Measurements from ENCODE around the gene STYX.
"Not testable (repeated sequence)": the region's sequence is repeated elsewhere in the genome, so short reads cannot be mapped to it uniquely, and the experiment has no call there.

The STYX gene

DNA sequence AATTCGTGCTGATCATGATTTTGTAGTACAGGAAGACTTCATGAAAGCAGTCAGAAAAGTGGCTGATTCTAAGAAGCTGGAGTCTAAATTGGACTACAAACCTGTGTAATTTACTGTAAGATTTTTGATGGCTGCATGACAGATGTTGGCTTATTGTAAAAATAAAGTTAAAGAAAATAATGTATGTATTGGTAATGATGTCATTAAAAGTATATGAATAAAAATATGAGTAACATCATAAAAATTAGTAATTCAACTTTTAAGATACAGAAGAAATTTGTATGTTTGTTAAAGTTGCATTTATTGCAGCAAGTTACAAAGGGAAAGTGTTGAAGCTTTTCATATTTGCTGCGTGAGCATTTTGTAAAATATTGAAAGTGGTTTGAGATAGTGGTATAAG, 2.5 kb upstream of the STYX start:
- DNase-seq: not testable (repeated sequence)

- not testable (repeated sequence) for DNase-seq
These were observed 931 bp upstream of the STYX start for GRCh38 chr14:52729035-52729434.

- DNase-seq: no peak
These were observed 411 bp upstream of the STYX start for GRCh38 chr14:52729585-52729924.

DNA sequence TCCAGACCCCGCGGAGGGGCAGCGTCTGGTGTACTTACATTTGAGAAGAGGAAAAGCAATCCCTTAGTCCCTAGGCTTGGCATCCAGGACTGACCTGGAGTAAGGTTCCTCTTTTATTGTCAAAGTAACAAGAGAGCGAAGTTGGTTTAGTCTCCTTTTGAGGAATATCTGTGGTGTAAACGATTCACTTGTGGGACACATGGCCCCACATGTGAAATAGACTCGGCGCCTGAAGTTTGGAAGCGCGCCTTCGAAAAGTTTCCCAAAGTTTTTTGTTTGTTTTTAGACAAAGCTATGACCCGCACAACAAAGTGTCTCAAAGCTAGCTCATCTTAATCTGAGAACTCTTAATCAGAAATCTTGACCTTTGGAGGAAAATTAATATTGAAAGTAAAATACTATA, 744 bp downstream of the STYX start:
- DNase-seq: no peak

- DNase-seq: no peak
These were observed 3.9 kb downstream of the STYX start for GRCh38 chr14:52733824-52734223.

DNA sequence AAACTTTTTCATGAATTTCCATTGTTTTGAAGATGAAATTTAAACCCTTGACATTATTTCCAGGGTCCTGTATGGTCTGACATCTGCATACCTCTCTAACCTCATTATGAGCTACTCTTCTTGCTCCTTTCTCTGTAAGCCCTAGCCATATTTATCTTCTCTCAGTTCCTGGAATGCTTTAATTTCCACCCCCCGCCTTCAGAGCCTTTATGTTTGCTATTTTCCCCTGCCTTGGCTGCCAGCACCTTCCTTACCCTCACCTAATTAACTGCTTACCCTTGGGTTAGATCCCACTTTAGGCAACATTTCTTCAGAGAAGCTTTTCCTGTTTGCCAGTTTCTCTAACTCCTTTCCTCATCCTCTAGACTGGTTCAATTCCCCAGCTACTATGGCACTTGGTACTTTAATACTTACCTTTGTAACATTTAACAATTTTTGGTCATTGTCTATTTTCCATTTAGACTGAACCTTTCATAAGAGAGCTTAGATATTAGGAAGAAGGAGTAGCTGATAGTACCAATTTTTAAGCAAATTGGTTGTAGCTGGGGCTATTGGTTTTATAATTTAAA, 6.0 kb downstream of the STYX start:
- no peak for DNase-seq

- DNase-seq: no peak
These were observed 8.4 kb downstream of the STYX start for GRCh38 chr14:52738409-52738808.

DNA sequence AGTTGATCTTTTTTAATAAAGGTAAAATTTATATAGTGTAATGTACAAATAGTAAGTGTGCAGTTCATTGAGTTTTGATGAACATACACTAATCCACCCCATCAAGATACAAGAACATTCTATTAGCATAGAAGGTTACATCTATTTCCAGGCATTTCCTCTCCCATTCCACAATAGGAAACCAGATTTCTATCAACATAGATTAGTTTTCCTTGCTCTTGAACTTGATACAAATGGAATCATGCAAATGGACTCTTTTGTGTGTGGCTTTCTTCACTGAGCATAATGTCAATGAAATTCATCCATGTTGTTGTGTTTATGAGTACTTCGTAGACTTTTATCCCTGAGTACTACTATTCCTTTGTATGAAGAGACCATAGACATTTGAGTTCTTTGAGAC, 10.8 kb downstream of the STYX start:
- DNase-seq: no peak

DNA sequence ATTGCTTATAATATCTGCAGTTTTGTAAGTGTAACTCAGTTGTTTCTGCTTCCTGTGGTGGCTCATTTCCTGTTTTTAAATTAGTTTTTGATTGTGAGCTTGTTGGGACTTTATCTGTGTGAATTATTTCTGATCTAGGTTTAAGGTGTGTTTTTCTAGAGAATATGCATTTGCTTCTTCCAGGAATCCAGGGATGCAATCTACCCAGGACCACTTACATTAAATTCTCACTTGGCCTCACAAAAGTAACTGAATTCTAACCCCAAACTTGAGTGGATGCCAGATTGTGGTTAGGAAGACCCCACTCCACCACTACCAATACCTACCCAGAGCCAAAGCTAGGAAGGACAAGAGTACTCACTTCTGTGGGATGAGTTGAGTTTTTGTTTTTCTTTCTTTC, 11.9 kb downstream of the STYX start:
- no peak for DNase-seq

- DNase-seq: no peak
These were observed 18.8 kb downstream of the STYX start for GRCh38 chr14:52748647-52749292.

DNA sequence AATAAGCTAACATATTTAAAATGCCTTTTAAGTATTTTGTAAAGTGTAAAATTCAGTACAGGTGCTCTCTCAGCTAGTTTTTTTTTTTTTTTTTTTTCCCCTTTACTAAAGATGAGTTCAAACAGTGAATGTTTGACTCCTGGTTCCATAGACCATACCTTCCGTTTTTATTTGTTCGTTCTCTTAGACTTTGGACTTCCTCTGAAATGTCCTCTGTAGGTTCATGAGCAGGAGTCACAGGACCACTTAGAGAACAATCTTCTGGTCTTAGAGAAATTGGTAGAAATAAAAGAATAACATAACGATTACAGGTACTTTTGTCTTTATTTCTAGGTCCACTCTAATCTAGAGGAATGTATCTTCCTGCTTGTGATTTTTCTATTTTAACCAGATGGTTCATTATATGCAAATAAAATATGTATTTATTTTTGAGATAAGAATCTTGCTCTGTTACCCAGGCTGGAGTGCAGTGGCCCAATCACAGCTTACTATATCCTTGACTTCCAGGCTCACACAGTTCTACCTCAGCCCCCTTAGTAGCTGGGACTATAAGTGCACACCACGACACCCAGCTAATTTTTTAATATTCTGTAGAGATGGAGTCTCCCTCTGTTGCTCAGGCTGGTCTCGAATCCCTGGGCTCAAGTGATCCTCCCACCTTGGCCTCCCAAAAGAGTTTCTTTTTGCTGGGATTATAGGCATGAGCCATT, 25.8 kb downstream of the STYX start:
- no peak for DNase-seq

DNA sequence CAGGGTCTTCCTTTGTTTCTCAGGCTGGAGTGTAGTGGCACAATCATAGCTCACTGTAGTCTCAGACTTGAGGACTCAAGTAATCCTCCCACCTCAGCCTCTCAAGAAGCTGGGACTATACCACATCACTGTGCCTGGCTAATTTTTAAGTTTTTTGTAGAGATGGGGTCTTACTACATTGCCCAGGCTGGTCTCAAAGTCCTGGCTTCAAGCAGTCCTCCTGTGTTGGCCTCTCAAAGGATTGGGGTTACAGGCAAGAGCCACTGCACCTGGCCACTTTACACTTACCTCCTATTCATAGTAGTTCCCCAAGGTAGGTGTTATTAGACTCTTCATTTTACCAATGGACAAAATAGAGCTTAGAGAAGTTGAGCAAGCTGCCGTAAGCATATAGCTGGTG, 29.2 kb downstream of the STYX start:
- DNase-seq: no peak

DNA sequence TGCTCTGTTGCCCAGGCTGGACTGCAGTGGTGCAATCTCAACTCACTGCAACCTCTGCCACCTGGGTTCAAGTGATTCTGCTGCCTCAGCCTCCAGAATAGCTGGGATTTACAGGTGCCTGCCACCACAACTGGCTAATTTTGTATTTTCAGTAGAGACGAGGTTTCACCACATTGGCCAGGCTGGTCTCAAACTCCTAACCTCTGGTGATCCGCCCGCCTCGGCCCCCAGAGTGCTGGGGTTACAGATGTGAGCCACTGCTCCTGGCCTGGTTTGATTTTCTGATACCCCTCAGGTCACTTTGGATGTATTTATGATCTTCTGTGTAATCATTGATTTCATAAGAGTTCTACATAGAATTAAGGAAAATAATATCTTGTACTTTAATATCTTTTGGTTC, 33.0 kb downstream of the STYX start:
- DNase-seq: not testable (repeated sequence)

DNA sequence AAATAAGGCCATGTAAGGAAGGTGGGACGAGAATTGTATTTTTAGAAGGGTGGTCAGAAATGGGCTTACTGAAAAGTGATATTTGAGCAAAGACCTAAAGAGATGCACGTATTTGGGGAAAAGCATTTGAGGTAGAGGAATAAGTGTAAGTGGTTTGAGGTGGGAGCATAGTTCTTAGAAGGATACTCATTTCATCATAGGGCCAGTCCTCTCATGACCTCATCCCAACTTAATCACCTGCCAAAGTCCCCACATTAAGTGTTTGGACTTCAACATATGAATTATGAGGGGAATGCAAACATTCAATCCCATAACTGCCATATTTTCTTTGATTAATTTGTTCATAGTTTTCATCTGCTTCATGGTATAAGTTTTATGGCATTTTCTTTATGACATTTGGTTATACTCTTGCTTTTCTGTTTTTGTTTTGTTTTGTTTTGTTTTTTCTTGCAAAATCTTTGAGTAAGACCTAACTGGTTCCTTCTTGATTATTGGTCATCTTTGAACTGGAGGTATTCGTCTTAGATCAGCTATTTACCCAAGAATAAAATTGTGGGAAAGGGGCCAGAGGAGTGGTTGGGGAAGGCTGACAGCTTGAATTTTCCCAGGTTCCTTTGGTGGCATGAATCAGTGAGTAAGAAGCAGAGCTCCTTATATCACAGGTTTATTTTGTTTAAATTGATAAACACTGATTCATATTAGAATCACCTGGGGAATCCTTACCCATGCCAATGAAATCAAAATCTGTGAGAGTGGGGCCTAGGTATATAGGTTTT, 37.3 kb downstream of the STYX start:
- DNase-seq: no peak

DNA sequence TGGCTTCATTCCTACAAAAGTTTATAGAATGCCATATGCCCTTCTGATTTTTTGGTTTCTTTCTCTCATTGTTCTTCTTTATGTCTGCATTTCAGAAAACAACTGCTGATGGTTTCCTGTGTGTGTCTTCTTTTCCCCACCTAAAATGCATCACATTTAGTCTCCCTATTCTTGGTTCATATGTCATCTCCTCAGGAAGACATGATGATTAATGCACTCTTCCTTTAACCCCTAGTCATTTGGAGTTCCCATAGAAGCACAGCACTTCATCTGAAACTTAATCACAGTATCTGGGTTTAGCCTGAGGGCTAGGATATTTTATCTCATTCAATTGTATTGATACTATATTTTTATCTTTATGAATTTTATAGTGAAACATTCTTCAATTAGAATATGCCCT, 39.9 kb downstream of the STYX start:
- no peak for DNase-seq

DNA sequence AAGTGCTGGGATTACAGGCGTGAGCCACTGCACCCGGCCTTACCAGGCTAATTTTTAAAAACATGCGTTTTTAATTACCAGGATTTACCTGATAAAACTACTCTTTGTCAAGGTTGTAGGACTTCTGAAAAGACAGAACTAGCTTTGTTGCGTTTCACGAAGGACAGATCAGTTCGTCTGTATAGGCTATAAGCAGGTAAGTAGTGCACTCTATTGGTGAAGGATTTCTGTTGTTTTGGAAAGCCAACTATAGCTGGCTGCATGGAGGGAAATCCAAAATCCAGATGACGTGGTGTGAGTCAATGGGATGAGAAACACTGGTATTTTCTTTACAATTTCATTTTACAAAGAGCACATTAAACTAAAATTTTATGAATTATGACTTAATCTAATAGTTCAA, 46.9 kb downstream of the STYX start:
- DNase-seq: no peak

DNA sequence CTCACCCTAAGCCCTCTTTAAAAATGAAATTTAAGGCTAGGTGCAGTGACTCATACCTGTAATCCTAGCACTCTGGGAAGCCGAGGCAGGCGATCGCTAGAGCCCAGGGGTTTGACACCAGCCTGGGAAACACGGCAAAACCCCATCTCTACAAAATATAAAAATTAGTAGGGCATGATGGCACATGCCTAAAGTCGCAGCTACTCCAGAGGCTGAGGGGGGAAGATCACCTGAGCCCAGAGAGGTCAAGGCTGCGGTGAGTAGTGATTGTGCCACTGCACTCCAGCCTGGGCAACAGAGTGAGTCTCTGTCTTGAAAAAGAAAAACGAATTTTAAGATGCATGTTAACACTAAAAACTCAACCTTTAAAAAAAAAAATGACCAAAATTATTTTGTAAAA, 48.7 kb downstream of the STYX start:
- no peak for DNase-seq

DNA sequence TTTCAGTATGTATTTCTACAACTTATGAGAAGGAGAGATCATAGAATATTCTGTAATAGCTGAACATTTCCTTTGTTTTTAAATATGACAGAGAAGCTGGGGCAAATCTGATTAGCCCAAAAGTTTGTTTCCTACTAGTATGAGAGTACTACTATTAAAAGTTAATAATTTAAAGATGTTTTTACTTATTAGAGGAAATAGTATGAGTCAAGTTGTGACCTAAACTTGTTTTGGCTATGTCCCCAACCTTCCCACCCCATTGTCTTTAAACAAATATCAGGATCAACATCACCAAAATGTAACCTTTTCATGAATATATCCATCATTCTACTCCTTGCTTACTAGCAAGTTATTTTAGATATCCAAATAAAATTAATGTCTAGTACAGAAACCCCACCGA, 50.9 kb downstream of the STYX start:
- DNase-seq: no peak

DNA sequence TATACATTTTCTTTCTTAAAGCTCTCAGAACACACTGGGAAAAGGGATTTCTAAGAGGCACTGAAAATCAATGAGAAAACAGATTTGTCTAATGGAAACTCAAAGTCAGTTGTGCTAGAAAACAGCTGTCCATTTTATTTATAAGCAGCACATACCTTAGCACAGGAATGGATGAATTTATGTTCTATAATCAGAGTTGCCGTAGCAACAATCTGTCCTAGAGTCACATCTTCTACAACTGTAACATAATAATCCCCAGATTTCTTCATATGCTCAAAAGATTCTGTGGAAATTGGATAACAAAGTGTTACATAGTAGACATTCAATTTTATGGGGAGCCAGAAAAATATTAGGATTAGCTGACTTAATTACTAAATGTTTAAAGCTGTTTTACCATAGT, 51.7 kb downstream of the STYX start:
- no peak for DNase-seq

DNA sequence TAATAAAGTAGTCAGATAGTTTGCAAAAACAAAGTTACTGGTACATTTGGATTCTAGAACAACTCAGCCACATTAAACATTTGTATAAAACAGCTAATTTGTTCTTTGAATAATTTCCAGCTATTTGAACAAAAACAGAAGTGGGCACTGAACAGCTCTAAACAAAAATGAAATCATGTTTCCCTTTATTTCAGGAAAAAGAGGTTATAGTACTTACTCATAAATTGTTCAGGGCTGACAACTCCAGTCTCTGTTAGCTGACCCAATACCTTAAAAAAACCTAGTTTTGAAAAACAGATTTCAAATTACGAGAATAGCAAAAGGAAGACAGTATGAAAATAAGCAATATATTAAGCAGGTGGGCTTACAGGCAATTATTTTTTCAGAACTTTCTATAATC, 53.2 kb downstream of the STYX start:
- DNase-seq: no peak

DNA sequence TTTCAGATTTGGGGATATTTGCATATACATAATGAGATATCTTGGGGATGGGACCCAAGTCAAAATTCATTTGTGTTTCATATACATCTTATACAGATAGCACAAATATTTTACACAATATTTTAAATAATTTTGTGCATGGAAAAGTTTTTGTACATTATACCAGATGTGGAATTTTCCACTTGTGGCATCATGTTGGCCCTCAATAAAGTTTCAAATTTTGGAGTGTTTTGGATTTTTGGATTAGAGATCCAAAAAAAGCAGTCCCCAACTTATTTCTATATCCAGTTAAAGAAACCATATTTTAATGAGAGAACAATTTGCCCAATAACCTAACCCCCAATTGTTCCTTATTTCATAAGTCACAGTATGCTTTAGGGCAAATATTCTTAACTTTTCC, 56.9 kb downstream of the STYX start:
- DNase-seq: no peak

GRCh38 chr14:52789118-52789517, 59.2 kb downstream of the STYX start:
- no peak for DNase-seq

GRCh38 chr14:52790011-52790755, 60.2 kb downstream of the STYX start:
- no peak for DNase-seq
